ENCODE measurements around the gene RTN4. TPM values are rescaled to one million over a fixed set of nuclear protein-coding genes. Genes with fewer than 3 reads are reported as not detected.

Gene RTN4
- total and polyA plus RNA-seq, 2 experiments from 2014 or later, result 186 to 223 TPM

GRCh38 chr2:55031505-55031904, 18.7 kb downstream of the RTN4 start:
- no peak for TF ChIP-seq CTCF (IDR thresholded peaks at IDR 0.05; ENCODE audit: low read depth, low read length)

GRCh38 chr2:55030766-55031165, 19.5 kb downstream of the RTN4 start:
- no peak overlapping the region for H3K27ac ChIP-seq
- H3K4me1 ChIP-seq (ENCODE audit: low read depth), result peaks cover 16% of the 10 kb centered on the region
- no peaks in the 10 kb centered on the region for H3K9me3 ChIP-seq (ENCODE audit: low read depth)
- no peak overlapping the region for H3K4me3 ChIP-seq
- no peaks in the 10 kb centered on the region for H3K36me3 ChIP-seq
- DNase-seq (ENCODE audit: low read depth in 1 of 2, low spot score in 1 of 2), result no peak
- TF ChIP-seq CTCF (IDR thresholded peaks at IDR 0.05; ENCODE audit: low read depth, low read length), result no peak
- no peaks in the 10 kb centered on the region for H3K27me3 ChIP-seq

More at GRCh38 chr2:55031505-55031904, 18.7 kb downstream of the RTN4 start:
- H3K27ac ChIP-seq, result peak overlapping the region; percentile 25
- no peaks in the 10 kb centered on the region for H3K27me3 ChIP-seq
- DNase-seq (ENCODE audit: low read depth in 1 of 2, low spot score in 1 of 2), result no peak
- H3K4me1 ChIP-seq (ENCODE audit: low read depth), result peaks cover 16% of the 10 kb centered on the region
- no peak overlapping the region for H3K4me3 ChIP-seq
- H3K36me3 ChIP-seq, result no peaks in the 10 kb centered on the region
- H3K9me3 ChIP-seq (ENCODE audit: low read depth), result no peaks in the 10 kb centered on the region

- Histone ChIP-seq H3K4me3 (no peak overlapping the region), H3K27ac (no peak overlapping the region), H3K36me3 (no peaks in the 10 kb centered on the region)
Observed at GRCh38 chr2:55029098-55029497, 21.2 kb downstream of the RTN4 start.

GRCh38 chr2:55027226-55027625, 23.0 kb downstream of the RTN4 start:
- Histone ChIP-seq H3K27ac (peak overlapping the region; percentile 42), H3K36me3 (no peaks in the 10 kb centered on the region), H3K4me3 (no peak overlapping the region), H3K9me3 (ENCODE audit: low read depth) (no peaks in the 10 kb centered on the region), H3K27me3 (no peaks in the 10 kb centered on the region), H3K4me1 (ENCODE audit: low read depth) (peaks cover 16% of the 10 kb centered on the region)
- DNase-seq (ENCODE audit: low read depth in 1 of 2, low spot score in 1 of 2), result no peak
- TF ChIP-seq CTCF (IDR thresholded peaks at IDR 0.05; ENCODE audit: low read depth, low read length), result no peak

More at GRCh38 chr2:55029098-55029497, 21.2 kb downstream of the RTN4 start:
- TF ChIP-seq CTCF (IDR thresholded peaks at IDR 0.05; ENCODE audit: low read depth, low read length), result no peak
- peaks cover 16% of the 10 kb centered on the region for H3K4me1 ChIP-seq (ENCODE audit: low read depth)
- no peak for DNase-seq (ENCODE audit: low read depth in 1 of 2, low spot score in 1 of 2)
- no peaks in the 10 kb centered on the region for H3K9me3 ChIP-seq (ENCODE audit: low read depth)
- no peaks in the 10 kb centered on the region for H3K27me3 ChIP-seq

GRCh38 chr2:55026202-55026601, 24.0 kb downstream of the RTN4 start:
- TF ChIP-seq CTCF (IDR thresholded peaks at IDR 0.05; ENCODE audit: low read depth, low read length), result no peak
- H3K27ac ChIP-seq, result peak overlapping the region; percentile 42

GRCh38 chr2:55025627-55026026, 24.6 kb downstream of the RTN4 start:
- peaks cover 13% of the 10 kb centered on the region for H3K4me1 ChIP-seq (ENCODE audit: low read depth)
- H3K27me3 ChIP-seq, result no peaks in the 10 kb centered on the region
- no peak for TF ChIP-seq CTCF (IDR thresholded peaks at IDR 0.05; ENCODE audit: low read depth, low read length)
- H3K36me3 ChIP-seq, result no peaks in the 10 kb centered on the region
- H3K9me3 ChIP-seq (ENCODE audit: low read depth), result no peaks in the 10 kb centered on the region
- no peak overlapping the region for H3K27ac ChIP-seq
- DNase-seq (ENCODE audit: low read depth in 1 of 2, low spot score in 1 of 2), result no peak
- H3K4me3 ChIP-seq, result no peak overlapping the region

More at GRCh38 chr2:55026202-55026601, 24.0 kb downstream of the RTN4 start:
- peaks cover 13% of the 10 kb centered on the region for H3K4me1 ChIP-seq (ENCODE audit: low read depth)
- no peaks in the 10 kb centered on the region for H3K27me3 ChIP-seq
- no peaks in the 10 kb centered on the region for H3K36me3 ChIP-seq
- no peak overlapping the region for H3K4me3 ChIP-seq
- peak in 1 of 2 donors; percentile 66 for DNase-seq (ENCODE audit: low read depth in 1 of 2, low spot score in 1 of 2)
- no peaks in the 10 kb centered on the region for H3K9me3 ChIP-seq (ENCODE audit: low read depth)

Data from cardiac muscle cell (in vitro differentiated cells and primary cell).